ELR (cell line): ENCODE measurements around the gene C11orf16.
"Not testable (repeated sequence)": the region's sequence is repeated elsewhere in the genome, so short reads cannot be mapped to it uniquely, and the experiment has no call there.

Source experiments
- DNase-seq: peaks from one replicate; pipeline ENCODE4 v3.0.0-alpha.2; 2015; ENCODE audit warnings: low read depth

The C11orf16 gene

GRCh38 chr11:8935789-8936188 lies 3.0 kb upstream of the C11orf16 start:
- not testable (repeated sequence) for DNase-seq

DNA sequence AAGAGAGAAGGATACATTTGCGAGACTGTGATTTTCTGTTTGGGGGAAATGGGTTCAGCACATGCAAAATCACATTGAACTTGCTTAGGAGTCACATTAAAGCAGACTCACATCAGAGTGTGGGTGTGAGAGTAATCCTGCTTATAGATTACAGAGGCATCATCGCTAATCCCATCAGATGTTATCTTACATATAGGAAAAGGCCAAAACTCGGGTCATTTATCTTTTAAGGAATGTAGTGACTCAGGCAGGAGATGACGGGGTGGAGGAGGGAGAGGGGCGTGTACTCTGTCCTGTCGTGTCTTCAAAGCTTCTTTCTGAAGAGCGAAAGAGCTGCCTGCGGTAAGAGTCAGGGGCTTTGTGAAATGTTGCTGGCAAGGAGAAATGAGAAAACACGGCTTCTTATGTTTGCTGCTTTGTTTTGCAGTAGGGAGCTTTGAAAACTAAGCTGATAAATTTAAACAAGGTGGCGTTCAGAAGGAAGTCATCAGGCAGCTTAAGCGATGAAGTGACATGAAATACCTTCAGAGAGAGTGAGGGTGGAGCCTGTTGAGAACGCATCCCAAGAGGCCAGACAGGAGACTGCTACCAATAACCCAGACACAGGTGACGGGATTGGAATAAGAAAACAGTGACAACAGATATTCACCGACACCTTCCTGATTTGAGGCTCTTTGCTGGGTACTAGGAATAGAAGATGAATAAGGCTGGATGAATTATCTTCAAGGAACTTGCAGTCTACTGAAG lies 2.2 kb upstream of the C11orf16 start:
- peak; percentile 89 for DNase-seq

- no peak for DNase-seq
These were observed 1.2 kb upstream of the C11orf16 start for GRCh38 chr11:8933931-8934330.

DNA sequence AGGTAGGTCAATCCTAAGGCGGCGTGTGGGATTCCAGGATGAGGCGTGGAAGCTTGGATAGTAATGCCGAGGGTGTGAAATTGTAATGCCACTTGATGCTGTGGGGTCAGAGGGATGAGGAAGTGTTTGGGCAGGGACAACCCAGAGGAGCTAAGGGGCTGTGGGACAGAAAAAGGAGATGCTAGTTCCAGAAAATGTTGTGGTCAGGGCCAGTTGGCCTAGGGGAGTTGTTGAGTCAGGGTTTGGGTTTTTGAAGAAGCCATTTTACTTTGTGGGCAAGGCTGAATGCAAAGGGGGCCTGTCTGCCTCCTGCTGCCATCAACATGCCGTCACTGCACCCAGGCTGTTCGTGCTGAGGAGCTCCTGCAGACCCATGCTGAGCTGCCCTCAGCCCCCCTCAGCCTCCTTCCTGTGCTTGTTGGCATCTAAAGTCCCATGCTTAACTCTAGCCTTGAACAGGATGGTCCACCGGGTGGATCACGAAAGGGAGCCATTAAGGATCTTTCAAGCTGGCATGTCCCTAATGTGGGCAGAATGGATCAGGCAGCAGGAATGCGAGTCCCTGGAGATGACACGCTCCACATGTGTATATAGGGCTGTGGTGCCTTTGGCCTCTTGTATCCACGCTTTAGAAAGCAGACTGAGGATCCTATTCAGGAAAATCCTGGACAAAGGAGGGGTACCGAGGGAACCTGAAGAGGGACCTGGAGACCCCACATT lies 2.1 kb downstream of the C11orf16 start:
- DNase-seq = no peak

- peak; percentile 43 for DNase-seq
These were observed 3.6 kb downstream of the C11orf16 start for GRCh38 chr11:8928981-8929615.

DNA sequence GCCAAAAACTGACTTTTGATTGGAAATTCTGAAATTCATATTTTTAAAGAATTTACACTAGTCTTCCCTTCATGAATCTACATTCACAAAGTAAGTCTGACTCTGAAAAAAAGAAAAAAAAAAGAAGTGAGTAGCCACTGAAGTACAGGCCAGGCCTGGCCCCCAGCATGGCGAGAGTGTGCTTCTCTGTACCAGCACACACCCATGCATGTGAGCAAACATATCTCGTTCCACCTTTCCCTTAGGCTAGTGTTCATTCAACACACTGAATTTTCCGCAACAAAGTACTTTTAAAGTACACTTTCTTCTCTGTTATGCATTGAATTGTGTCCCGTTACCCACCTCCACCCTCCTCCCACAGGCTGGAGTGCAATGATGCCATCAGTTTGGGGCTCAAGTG lies 4.5 kb downstream of the C11orf16 start:
- DNase-seq = no peak

DNA sequence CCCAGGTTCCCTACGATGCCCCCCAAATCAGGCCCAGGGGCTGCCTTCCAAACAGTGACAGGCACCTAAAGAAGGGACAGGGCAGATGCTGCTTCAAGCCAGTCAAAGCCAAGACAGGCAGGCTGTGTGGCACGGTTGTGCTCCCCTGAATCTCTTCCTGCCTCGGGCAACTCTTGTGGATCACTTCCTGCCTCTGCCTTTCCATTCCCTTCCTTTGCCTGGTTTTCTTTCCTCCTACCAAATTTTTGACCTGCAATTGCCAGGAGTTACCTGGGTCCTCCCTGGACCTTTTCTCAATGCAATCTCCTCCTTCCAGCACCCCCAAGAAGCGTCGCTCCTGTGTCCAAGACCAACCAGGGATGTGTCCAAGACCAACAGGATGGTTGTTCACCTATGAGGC lies 5.5 kb downstream of the C11orf16 start:
- DNase-seq = no peak

DNA sequence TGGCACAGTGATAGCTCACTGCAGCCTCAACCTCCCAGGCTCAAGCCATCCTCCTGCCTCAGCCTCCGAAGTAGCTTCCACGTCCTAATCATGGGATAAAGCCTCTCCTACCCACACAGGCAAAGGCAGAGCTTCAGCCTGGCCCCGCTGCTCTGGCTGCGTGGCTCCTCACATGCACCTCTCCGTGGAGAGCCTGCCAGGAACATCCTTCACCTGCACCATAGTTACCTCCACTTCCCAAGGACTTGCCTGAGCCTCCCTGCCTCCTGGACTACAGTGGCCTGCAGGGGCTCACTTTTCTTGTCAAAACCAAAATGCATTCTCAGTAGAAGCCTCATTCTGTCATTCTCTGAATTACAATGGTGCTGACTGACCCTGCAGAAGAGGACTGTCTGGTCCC lies 6.5 kb downstream of the C11orf16 start:
- DNase-seq = no peak

- DNase-seq = no peak
These were observed 7.0 kb downstream of the C11orf16 start for GRCh38 chr11:8925711-8926110.

DNA sequence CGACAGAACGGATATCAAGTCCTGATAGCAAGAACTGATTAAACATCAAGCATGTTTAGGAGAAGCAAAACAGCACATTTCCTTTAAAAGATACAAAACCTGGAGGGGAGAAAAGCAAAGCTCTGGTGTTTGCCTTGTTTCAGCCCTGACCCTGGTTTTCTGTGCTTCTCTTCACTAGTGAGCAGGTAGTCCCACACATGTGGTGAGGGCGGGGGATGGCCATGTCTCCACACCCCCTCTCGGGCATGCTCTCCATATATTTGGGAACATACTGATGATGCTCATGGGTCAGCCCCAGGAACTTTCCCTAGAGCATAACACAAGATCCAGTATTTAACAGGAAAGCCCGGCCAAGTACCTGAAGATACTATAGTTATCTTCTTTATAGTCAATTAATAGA lies 10.1 kb downstream of the C11orf16 start:
- no peak for DNase-seq

DNA sequence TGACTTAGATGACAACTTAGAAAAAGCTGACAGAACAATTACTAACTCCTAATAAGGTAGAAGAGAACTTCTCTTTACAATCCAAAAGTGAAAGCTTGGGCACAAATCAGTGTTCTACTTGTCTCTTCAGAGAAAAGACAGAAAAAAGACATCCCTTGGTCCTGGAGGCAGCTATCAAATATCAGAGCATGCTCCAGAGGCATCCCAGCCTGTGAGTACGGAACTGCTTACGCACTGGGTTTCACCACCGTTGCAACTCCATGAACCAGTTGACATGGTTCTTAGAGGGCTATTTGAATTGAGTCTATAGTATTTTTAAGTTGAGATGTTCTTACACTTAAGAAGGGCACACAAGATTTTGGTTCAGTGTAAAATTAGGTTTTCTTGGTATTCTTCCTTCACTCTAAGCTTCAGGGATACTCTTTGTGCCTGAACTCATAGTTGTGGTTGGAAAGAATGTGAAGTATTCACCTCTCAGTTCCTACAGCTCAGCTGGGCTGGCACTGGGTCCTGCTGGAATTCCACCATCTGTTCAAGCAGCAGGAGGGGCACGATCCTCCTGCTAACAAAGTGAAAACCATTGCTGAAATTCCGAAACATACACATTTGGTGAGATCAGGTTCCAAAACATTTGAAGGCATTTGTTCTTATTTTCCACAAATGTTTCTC lies 15.5 kb downstream of the C11orf16 start:
- DNase-seq = peak; percentile 86

- no peak for DNase-seq
These were observed 18.1 kb downstream of the C11orf16 start for GRCh38 chr11:8914661-8915018.

GRCh38 chr11:8913961-8914660 lies 18.6 kb downstream of the C11orf16 start:
- DNase-seq = peak; percentile 59

DNA sequence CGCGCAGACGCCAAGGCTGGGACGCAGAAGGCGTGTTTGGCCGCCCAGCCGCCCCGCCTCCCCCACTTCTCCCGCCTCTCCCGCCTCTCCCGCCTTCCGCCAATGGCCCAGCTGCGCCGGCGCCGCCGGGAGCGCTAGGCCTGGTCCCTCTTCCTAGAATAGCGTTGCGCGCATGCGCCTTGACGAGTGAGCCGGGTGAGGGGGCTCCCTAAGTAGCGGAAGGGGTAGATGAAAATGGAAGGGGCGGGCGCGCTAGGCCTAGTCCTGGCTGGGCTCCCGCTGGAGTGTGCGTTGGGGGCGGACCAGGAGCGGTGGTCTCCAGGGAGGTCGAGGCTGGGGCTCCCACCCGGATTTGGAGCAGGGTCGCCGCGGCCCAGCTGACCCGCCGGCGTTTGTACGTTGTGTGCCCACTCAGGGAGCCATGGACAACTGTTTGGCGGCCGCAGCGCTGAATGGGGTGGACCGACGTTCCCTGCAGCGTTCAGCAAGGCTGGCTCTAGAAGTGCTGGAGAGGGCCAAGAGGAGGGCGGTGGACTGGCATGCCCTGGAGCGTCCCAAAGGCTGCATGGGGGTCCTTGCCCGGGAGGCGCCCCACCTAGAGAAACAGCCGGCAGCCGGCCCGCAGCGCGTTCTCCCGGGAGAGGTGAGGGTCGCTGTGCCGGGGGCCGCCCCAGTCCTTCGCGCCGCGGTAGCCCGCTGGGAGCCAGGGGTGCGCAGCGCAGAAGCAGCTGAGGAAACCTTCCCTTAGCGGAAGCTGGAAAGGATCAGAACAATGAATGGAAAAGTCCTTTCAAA lies 21.5 kb downstream of the C11orf16 start, which contains the start of gene AKIP1:
Gene AKIP1 (plus strand): TSS at position 161 of the 795 bp plus-strand sequence. CDS start 261 bp downstream, at position 422.
- DNase-seq = peak; percentile 96

DNA sequence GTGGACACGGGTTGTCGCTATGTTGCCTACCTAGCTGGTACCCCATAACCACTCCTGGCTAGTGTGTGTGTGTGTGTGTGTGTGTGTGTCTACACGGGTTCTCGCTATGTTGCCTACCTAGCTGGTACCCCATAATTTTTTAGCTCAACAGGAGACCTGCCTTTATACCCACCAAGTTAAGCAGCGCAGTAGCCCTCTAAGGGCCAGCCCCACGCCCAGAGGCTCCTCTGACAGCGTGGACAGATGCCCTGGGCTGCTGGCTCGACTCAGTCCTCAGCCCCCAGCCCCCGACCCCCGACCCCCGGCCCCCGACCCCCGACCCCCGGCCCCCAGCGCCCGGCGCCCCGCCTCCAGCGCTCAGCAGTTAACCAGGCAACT lies 22.1 kb downstream of the C11orf16 start:
- no peak for DNase-seq

DNA sequence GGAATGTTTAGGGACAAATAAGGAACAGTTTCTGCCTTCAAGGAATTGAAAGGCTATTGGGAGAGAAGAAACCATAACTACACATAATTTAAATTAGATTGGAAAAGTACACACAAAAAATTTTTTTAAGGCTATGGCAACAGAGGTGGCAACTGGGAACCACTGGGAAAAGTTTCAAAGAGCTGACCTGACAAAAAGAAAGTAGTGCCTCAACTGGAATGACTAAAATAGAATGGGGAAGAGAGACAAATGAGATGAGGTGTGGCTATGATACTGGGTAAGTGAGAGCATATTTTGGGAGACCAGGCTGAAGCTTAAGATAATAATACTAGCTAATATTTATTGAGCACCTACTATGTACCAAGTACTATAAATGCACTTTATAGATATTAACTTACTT lies 24.6 kb downstream of the C11orf16 start:
- no peak for DNase-seq

DNA sequence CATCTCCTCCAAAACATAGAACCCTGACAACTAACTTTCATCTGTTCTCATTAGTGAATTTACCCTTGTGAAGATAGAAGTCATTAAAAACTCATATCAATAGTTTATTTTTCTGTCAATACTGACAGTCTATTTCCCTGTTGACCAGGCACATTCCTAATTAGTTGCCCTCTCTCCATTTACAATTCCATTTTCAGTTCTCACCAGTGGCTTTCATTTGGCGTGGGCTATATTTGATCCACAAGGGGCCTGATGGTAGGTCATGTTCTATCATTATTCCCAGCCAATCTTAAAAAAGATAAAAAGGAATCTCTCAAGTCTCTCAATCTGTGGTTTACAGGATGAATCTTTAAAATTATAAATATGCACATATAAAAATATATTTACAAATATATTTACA lies 25.6 kb downstream of the C11orf16 start:
- no peak for DNase-seq

GRCh38 chr11:8905528-8906165 lies 27.1 kb downstream of the C11orf16 start:
- DNase-seq = peak; percentile 85

- no peak for DNase-seq
These were observed 33.5 kb downstream of the C11orf16 start for GRCh38 chr11:8899119-8899753.

- not testable (repeated sequence) for DNase-seq
These were observed 41.6 kb downstream of the C11orf16 start for GRCh38 chr11:8891185-8891584.
